HepG2 (cell line): ENCODE results near the gene ZFP36. TPM values are rescaled to one million over a fixed set of nuclear protein-coding genes. Genes with fewer than 3 reads are reported as not detected.

Experiments
- ATAC-seq: fragments of 200-7000 bp; cut with Tn5 transposase; 3 replicates; pipeline ENCODE4 v1.9.1; 2020; ENCODE audit warnings: mild to moderate bottlenecking, moderate library complexity
- BruUV-seq: library from RNA; stranded (reverse); fragments of 400-500 nt; replicated peaks from 2 replicates; lab custom pipeline; 2021; lab: Mats Ljungman, UMichigan
- CTCF ChIA-PET: fragments of 300-600 bp; formaldehyde crosslinking; extraction: SDS; loops from one replicate; lab custom pipeline; 2021; ENCODE audit warnings: low total read pairs, inconsistent platforms, low intra/inter-chr PET ratio; lab: Yijun Ruan, JAX
- POLR2A ChIA-PET: fragments of 350-600 bp; sonication (Branson Sonifier 250); formaldehyde crosslinking; loops from one replicate; lab custom pipeline; 2020; ENCODE audit warnings: antibody characterized with exemption, inconsistent platforms; lab: Yijun Ruan, JAX
- DNase-seq: peaks from one replicate; pipeline ENCODE4 v3.0.0-alpha.2; 2015; ENCODE audit warnings: low spot score
- FAIRE-seq: peaks from 3 replicates; lab custom pipeline; 2011; peaks lifted over from hg19 to GRCh38; lab: Jason Lieb, UNC
- H2AFZ ChIP-seq: one replicate; pipeline ENCODE4 v1.6.1; 2011; ENCODE audit warnings: low read length, inconsistent platforms
- H3K27ac ChIP-seq: fragments of 300-600 bp; 3 replicates; pipeline ENCODE4 v1.8.0; 2011; ENCODE audit warnings: mixed run types, mild to moderate bottlenecking, mixed read lengths, low read length, inconsistent platforms; ENCODE audit not compliant: insufficient read depth; ENCODE audit errors: extremely low read length
- H3K27me3 ChIP-seq, 2 experiments: fragments of 200-600 bp in 1 of 2; 2 replicates in 1 of 2; 3 replicates in 1 of 2; pipeline versions ENCODE4 v1.6.0 to v1.8.0; 2011; ENCODE audit warnings: low read length in 2 of 2, mild to moderate bottlenecking in 2 of 2, moderate library complexity in 2 of 2, inconsistent platforms in 1 of 2; ENCODE audit not compliant: insufficient read depth in 2 of 2, control insufficient read depth in 1 of 2
- H3K36me3 ChIP-seq, 2 experiments: fragments of 200-600 bp in 1 of 2; replicated peaks in 1 of 2; 2 replicates in 1 of 2; 3 replicates in 1 of 2; pipeline versions ENCODE4 v1.5.1 to v1.8.0; 2011; ENCODE audit warnings: low read length in 2 of 2, inconsistent platforms in 1 of 2; ENCODE audit not compliant: insufficient read depth in 2 of 2, control insufficient read depth in 1 of 2
- H3K4me1 ChIP-seq: 2 replicates; pipeline ENCODE4 v1.5.1; 2012; ENCODE audit warnings: low read length, inconsistent platforms; ENCODE audit not compliant: insufficient read depth
- H3K4me2 ChIP-seq: 2 replicates; pipeline ENCODE4 v1.6.0; 2011; ENCODE audit warnings: low read depth, low read length, inconsistent platforms
- H3K4me3 ChIP-seq, 3 experiments: fragments of 200-600 bp in 1 of 3; sonication (generic), shearing (Covaris generic) in 1 of 3; replicated peaks in 1 of 3; 2 replicates each; pipeline ENCODE4 v1.5.1; 2011 to 2016; ENCODE audit warnings: low read length in 3 of 3, inconsistent platforms in 2 of 3, low read depth in 2 of 3, mild to moderate bottlenecking in 2 of 3, control low read depth in 1 of 3, mixed read lengths in 1 of 3; ENCODE audit not compliant: insufficient read depth in 1 of 3
- H3K79me2 ChIP-seq: one replicate; pipeline ENCODE4 v1.6.1; 2011; ENCODE audit warnings: low read length, inconsistent platforms; ENCODE audit not compliant: insufficient read depth
- H3K9ac ChIP-seq: 2 replicates; pipeline ENCODE4 v1.6.0; 2011; ENCODE audit warnings: mild to moderate bottlenecking, low read depth, low read length, inconsistent platforms; ENCODE audit not compliant: insufficient read depth
- H3K9me3 ChIP-seq: 2 replicates; pipeline ENCODE4 v1.5.1; 2012; ENCODE audit warnings: mild to moderate bottlenecking, low read length
- H4K20me1 ChIP-seq: 2 replicates; pipeline ENCODE4 v1.6.0; 2011; ENCODE audit warnings: inconsistent platforms, mild to moderate bottlenecking, low read length, moderate library complexity; ENCODE audit not compliant: insufficient read depth
- HNRNPK ChIP-seq: fragments of 200-400 bp; formaldehyde crosslinking; IDR thresholded peaks from 2 replicates; pipeline ENCODE4 v1.6.1; 2018; ENCODE audit warnings: low read length, low read depth, moderate library complexity, mild to moderate bottlenecking; ENCODE audit not compliant: poor library complexity, severe bottlenecking
- MTF2 ChIP-seq: sonication (generic); formaldehyde crosslinking; IDR thresholded peaks from 2 replicates; pipeline ENCODE4 v1.5.0; 2020; ENCODE audit warnings: missing genetic modification reagents, borderline replicate concordance
- MYNN ChIP-seq: sonication (generic); formaldehyde crosslinking; IDR thresholded peaks from 2 replicates; pipeline ENCODE4 v1.4.0; 2020; ENCODE audit warnings: mild to moderate bottlenecking, low read depth, missing genetic modification reagents
- NFE2L2 ChIP-seq: fragments of 150-350 bp; IDR thresholded peaks from 2 replicates; pipeline ENCODE4 v1.6.1; 2014; ENCODE audit warnings: low read length
- PATZ1 ChIP-seq: sonication (generic); formaldehyde crosslinking; IDR thresholded peaks from 2 replicates; pipeline ENCODE4 v1.4.0; 2020; ENCODE audit warnings: missing genetic modification reagents
- PHB2 ChIP-seq: fragments of 450-650 bp; IDR thresholded peaks from 2 replicates; pipeline ENCODE4 v1.6.1; 2018; ENCODE audit not compliant: partially characterized antibody
- SCMH1 ChIP-seq: sonication (generic); formaldehyde crosslinking; IDR thresholded peaks from 2 replicates; pipeline ENCODE4 v1.9.0; 2021; ENCODE audit warnings: missing genetic modification reagents, mild to moderate bottlenecking, borderline replicate concordance
- SP140L ChIP-seq: sonication (generic); formaldehyde crosslinking; IDR thresholded peaks from 2 replicates; pipeline ENCODE4 v1.4.0; 2020; ENCODE audit warnings: missing genetic modification reagents, borderline replicate concordance
- SRY ChIP-seq: sonication (generic); formaldehyde crosslinking; IDR thresholded peaks from 2 replicates; pipeline ENCODE4 v1.8.0; 2022; ENCODE audit warnings: mild to moderate bottlenecking, missing genetic modification reagents
- ZMYM3 ChIP-seq: sonication (generic); formaldehyde crosslinking; IDR thresholded peaks from 2 replicates; pipeline ENCODE4 v1.5.1; 2020; ENCODE audit warnings: mild to moderate bottlenecking, missing genetic modification reagents
- ZNF224 ChIP-seq: sonication (generic); formaldehyde crosslinking; IDR thresholded peaks from 2 replicates; pipeline ENCODE4 v1.5.0; 2020; ENCODE audit warnings: mild to moderate bottlenecking, missing genetic modification reagents
- ZNF30 ChIP-seq: sonication (generic); formaldehyde crosslinking; IDR thresholded peaks from 2 replicates; pipeline ENCODE4 v1.5.0; 2020; ENCODE audit warnings: mild to moderate bottlenecking, missing genetic modification reagents
- ZNF382 ChIP-seq: sonication (generic); formaldehyde crosslinking; IDR thresholded peaks from 2 replicates; pipeline ENCODE4 v1.5.0; 2020; ENCODE audit warnings: missing genetic modification reagents, mild to moderate bottlenecking, borderline replicate concordance
- ZNF432 ChIP-seq: sonication (generic); formaldehyde crosslinking; IDR thresholded peaks from 2 replicates; pipeline ENCODE4 v1.5.0; 2020; ENCODE audit warnings: missing genetic modification reagents, mild to moderate bottlenecking, borderline replicate concordance
- ZNF746 ChIP-seq: sonication (generic); formaldehyde crosslinking; IDR thresholded peaks from 2 replicates; pipeline ENCODE4 v1.8.0; 2022; ENCODE audit warnings: mild to moderate bottlenecking, missing genetic modification reagents
- WGBS: methylation state at CpG from one replicate; pipeline ENCODE4 v1.1.6; 2017; ENCODE audit warnings: low lambda C conversion rate; 5-methylcytosine and 5-hydroxymethylcytosine counted together
- in situ Hi-C: cut with HindIII; loops from 2 replicates; pipeline ENCODE4 v1.10.0; 2017; ENCODE audit warnings: low pct_unique_long_range_greater_than_20kb; ENCODE audit not compliant: extremely low pct_ligation_motif_present
- intact Hi-C: fragments of 100-400 bp; cut with micrococcal nuclease; formaldehyde crosslinking; loops from one replicate; pipeline ENCODE4 v1.10.0; 2022; ENCODE audit not compliant: unreplicated experiment
- polyA plus RNA-seq, 8 experiments: library from polyadenylated mRNA; depleted of rRNA in 3 of 8; stranded (reverse) in 7 of 8; unstranded in 1 of 8; fragments of >200 nt; fragmentation: Illumina TruSeq in 4 of 8; extraction: Trizol in 4 of 8; gene quantifications; 2 replicates each; pipeline versions ENCODE4 v1.2.1 to v1.2.3, GENCODE V29; 2011 to 2016; ENCODE audit warnings: low read depth in 4 of 8, missing spikeins in 1 of 8, mixed read lengths in 1 of 8; ENCODE audit not compliant: insufficient read depth in 1 of 8
- total RNA-seq, 5 experiments: library from RNA; depleted of rRNA; stranded (reverse); fragments of >200 nt; fragmentation: Illumina TruSeq; extraction: Trizol; gene quantifications; 2 replicates each; pipeline ENCODE4 v1.2.3, GENCODE V29; 2016; ENCODE audit warnings: low read depth in 1 of 5
- TF ChIP-seq, protein P1 (sequence below): sonication (generic); formaldehyde crosslinking; IDR thresholded peaks from 2 replicates; pipeline ENCODE4 v1.4.0; 2020; ENCODE audit warnings: mild to moderate bottlenecking, missing genetic modification reagents, borderline replicate concordance
- TF ChIP-seq, protein P2 (sequence below): sonication (generic); formaldehyde crosslinking; IDR thresholded peaks from 2 replicates; pipeline ENCODE4 v1.4.0; 2020; ENCODE audit warnings: mild to moderate bottlenecking, missing genetic modification reagents

Gene ZFP36
- total and polyA plus RNA-seq, 2 of the 13 experiments (the other 11 are each of a cell fraction or from before 2014, with no cell fraction given): 1.4 to 1.7 TPM

DNA sequence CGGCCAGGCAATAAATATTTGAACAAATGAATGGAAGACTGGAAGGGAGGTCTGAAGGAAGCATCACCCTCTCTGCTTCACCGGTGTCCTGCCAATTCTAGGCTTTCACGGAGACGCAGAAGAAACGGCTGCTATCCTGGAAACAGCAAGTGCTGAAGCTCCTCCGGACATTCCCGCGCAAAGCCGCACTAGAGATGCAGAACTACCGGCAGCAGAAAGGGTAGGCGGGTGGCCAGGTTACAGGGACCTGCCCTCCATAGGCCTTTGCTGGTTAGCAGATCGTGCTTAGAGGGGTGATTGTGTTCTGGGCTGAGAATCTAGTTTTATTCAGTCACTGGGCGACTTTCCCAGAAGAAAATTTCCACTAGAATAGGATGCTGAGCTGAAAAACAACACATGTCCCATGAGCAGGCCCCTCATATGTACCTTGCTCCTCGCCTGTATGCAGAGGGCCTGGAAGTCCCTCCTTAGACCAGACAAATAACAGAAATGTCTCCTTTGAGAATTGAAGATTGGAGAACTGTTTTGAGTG, 26.7 kb upstream of the ZFP36 start:
- Histone ChIP-seq H3K27ac (no peak overlapping the region), H3K36me3 (peaks cover 49 to 87% of the 10 kb centered on the region in 2 experiments), H3K27me3 (no peaks in the 10 kb centered on the region), H3K9ac (no peak overlapping the region), H2AFZ (no peak overlapping the region), H3K4me1 (peaks cover 19% of the 10 kb centered on the region), H3K79me2 (no peaks in the 10 kb centered on the region), H4K20me1 (no peaks in the 10 kb centered on the region), H3K9me3 (no peaks in the 10 kb centered on the region), H3K4me2 (no peak overlapping the region), H3K4me3 (no peak overlapping the region)
- BruUV-seq: no TSS peak
- intact Hi-C loops: no loop called here
- no peak for ATAC-seq
- CTCF ChIA-PET: no interaction called here
- TF ChIP-seq NFE2L2 (no peak), ZNF746 (CRISPR knock-in tag) (no peak), HNRNPK (no peak), PHB2 (no peak), MYNN (CRISPR knock-in tag) (no peak), ZNF382 (CRISPR knock-in tag) (no peak), ZNF30 (CRISPR knock-in tag) (no peak), MTF2 (no peak), SP140L (CRISPR knock-in tag) (no peak), SCMH1 (CRISPR knock-in tag) (no peak), ZMYM3 (CRISPR knock-in tag) (no peak), ZNF224 (CRISPR knock-in tag) (no peak), PATZ1 (CRISPR knock-in tag) (no peak), ZNF432 (CRISPR knock-in tag) (no peak), SRY (no peak)
- TF ChIP-seq, protein P1, sequence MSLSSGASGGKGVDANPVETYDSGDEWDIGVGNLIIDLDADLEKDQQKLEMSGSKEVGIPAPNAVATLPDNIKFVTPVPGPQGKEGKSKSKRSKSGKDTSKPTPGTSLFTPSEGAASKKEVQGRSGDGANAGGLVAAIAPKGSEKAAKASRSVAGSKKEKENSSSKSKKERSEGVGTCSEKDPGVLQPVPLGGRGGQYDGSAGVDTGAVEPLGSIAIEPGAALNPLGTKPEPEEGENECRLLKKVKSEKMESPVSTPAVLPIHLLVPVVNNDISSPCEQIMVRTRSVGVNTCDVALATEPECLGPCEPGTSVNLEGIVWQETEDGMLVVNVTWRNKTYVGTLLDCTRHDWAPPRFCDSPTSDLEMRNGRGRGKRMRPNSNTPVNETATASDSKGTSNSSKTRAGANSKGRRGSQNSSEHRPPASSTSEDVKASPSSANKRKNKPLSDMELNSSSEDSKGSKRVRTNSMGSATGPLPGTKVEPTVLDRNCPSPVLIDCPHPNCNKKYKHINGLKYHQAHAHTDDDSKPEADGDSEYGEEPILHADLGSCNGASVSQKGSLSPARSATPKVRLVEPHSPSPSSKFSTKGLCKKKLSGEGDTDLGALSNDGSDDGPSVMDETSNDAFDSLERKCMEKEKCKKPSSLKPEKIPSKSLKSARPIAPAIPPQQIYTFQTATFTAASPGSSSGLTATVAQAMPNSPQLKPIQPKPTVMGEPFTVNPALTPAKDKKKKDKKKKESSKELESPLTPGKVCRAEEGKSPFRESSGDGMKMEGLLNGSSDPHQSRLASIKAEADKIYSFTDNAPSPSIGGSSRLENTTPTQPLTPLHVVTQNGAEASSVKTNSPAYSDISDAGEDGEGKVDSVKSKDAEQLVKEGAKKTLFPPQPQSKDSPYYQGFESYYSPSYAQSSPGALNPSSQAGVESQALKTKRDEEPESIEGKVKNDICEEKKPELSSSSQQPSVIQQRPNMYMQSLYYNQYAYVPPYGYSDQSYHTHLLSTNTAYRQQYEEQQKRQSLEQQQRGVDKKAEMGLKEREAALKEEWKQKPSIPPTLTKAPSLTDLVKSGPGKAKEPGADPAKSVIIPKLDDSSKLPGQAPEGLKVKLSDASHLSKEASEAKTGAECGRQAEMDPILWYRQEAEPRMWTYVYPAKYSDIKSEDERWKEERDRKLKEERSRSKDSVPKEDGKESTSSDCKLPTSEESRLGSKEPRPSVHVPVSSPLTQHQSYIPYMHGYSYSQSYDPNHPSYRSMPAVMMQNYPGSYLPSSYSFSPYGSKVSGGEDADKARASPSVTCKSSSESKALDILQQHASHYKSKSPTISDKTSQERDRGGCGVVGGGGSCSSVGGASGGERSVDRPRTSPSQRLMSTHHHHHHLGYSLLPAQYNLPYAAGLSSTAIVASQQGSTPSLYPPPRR (CRISPR knock-in tag): no peak
- TF ChIP-seq, protein P2, sequence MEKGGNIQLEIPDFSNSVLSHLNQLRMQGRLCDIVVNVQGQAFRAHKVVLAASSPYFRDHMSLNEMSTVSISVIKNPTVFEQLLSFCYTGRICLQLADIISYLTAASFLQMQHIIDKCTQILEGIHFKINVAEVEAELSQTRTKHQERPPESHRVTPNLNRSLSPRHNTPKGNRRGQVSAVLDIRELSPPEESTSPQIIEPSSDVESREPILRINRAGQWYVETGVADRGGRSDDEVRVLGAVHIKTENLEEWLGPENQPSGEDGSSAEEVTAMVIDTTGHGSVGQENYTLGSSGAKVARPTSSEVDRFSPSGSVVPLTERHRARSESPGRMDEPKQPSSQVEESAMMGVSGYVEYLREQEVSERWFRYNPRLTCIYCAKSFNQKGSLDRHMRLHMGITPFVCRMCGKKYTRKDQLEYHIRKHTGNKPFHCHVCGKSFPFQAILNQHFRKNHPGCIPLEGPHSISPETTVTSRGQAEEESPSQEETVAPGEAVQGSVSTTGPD (CRISPR knock-in tag): no peak
- no peak for DNase-seq
- FAIRE-seq: no peak
- 96% methylated on average over 14 of the region's 14 CpGs for WGBS
- in situ Hi-C loops: no loop called here
- POLR2A ChIA-PET: no interaction called here
